K562 (cell line): ENCODE measurements around the gene POLD2. TPM values are rescaled to one million over a fixed set of nuclear protein-coding genes. Genes with fewer than 3 reads are reported as not detected.

Source experiments
- EHMT2 ChIP-seq: fragments of 450-650 bp; IDR thresholded peaks from 2 replicates; pipeline ENCODE4 v1.6.1; 2018; ENCODE audit warnings: antibody characterized with exemption
- ETV1 ChIP-seq: fragments of 450-650 bp; conservative IDR thresholded peaks from 2 replicates; pipeline ENCODE4 v1.6.1; 2016; ENCODE audit warnings: missing genetic modification characterization, control low read depth, low read depth, missing compliant biosample characterization
- HLTF ChIP-seq: fragments of 450-650 bp; IDR thresholded peaks from 2 replicates; pipeline ENCODE4 v1.6.1; 2016
- MCM7 ChIP-seq, 2 experiments: fragments of 450-650 bp; IDR thresholded peaks; 2 replicates each; pipeline ENCODE4 v1.6.1; 2016 to 2018
- MTA3 ChIP-seq: fragments of 450-650 bp; formaldehyde crosslinking; IDR thresholded peaks from 2 replicates; pipeline ENCODE4 v1.6.1; 2017; ENCODE audit warnings: mild to moderate bottlenecking, borderline replicate concordance
- NFXL1 ChIP-seq: fragments of 450-650 bp; formaldehyde crosslinking; IDR thresholded peaks from 2 replicates; pipeline ENCODE4 v1.4.0; 2021; ENCODE audit warnings: mild to moderate bottlenecking
- NONO ChIP-seq, 2 experiments: fragments of 200-400 bp in 1 of 2; fragments of 450-650 bp in 1 of 2; formaldehyde crosslinking in 1 of 2; IDR thresholded peaks; 2 replicates each; pipeline ENCODE4 v1.6.1; 2017; ENCODE audit warnings: low read depth in 2 of 2, mild to moderate bottlenecking in 2 of 2, moderate library complexity in 2 of 2, low read length in 1 of 2
- RBM14 ChIP-seq: fragments of 200-400 bp; formaldehyde crosslinking; IDR thresholded peaks from 2 replicates; pipeline ENCODE4 v1.6.1; 2018; ENCODE audit warnings: low read depth, mild to moderate bottlenecking, low read length, moderate library complexity, borderline replicate concordance; ENCODE audit not compliant: insufficient read depth
- RBM15 ChIP-seq: fragments of 200-400 bp; formaldehyde crosslinking; IDR thresholded peaks from 2 replicates; pipeline ENCODE4 v1.6.1; 2018; ENCODE audit warnings: mild to moderate bottlenecking, low read length, moderate library complexity; ENCODE audit not compliant: insufficient read depth
- SMAD3 ChIP-seq: fragments of 450-650 bp; formaldehyde crosslinking; conservative IDR thresholded peaks from 2 replicates; pipeline ENCODE4 v1.4.0; 2020; ENCODE audit warnings: mild to moderate bottlenecking
- SMAD4 ChIP-seq: fragments of 250-450 bp; sonication (Bioruptor Pico); conservative IDR thresholded peaks from 2 replicates; pipeline ENCODE4 v1.8.0; 2021; ENCODE audit warnings: inconsistent platforms, mild to moderate bottlenecking, moderate library complexity
- SRSF3 ChIP-seq: fragments of 200-400 bp; formaldehyde crosslinking; IDR thresholded peaks from 2 replicates; pipeline ENCODE4 v1.6.1; 2016; ENCODE audit warnings: mild to moderate bottlenecking, low read length, moderate library complexity; ENCODE audit not compliant: insufficient read depth
- THRA ChIP-seq: fragments of 450-650 bp; IDR thresholded peaks from 2 replicates; pipeline ENCODE4 v1.6.1; 2017; ENCODE audit warnings: mild to moderate bottlenecking, moderate library complexity
- TRIM28 ChIP-seq: fragments of 450-650 bp; IDR thresholded peaks from 2 replicates; pipeline ENCODE4 v1.6.1; 2017
- XRCC5 ChIP-seq: fragments of 200-400 bp; formaldehyde crosslinking; IDR thresholded peaks from 2 replicates; pipeline ENCODE4 v1.6.1; 2017; ENCODE audit warnings: low read depth, mild to moderate bottlenecking, low read length
- ZNF121 ChIP-seq: sonication (generic); formaldehyde crosslinking; conservative IDR thresholded peaks from 2 replicates; pipeline ENCODE4 v1.8.0; 2022; ENCODE audit warnings: missing genetic modification reagents
- ZNF197 ChIP-seq: fragments of 200-800 bp; sonication (Bioruptor generic); IDR thresholded peaks from 2 replicates; pipeline ENCODE4 v1.6.1; 2016; ENCODE audit warnings: low read depth, missing genetic modification characterization, missing compliant biosample characterization
- ZNF280B ChIP-seq: fragments of 250-450 bp; sonication (Bioruptor Pico); IDR thresholded peaks from 2 replicates; pipeline ENCODE4 v1.5.1; 2021; ENCODE audit warnings: mild to moderate bottlenecking
- polyA plus RNA-seq, 8 experiments: library from polyadenylated mRNA; depleted of rRNA in 4 of 8; stranded (reverse) in 5 of 8; unstranded in 3 of 8; fragments of >200 nt; fragmentation: Nextera tagmentation in 2 of 8; fragmentation: Illumina TruSeq in 1 of 8; extraction: Ambion mirVana in 2 of 8; extraction: Trizol in 1 of 8; gene quantifications; 2 replicates each; pipeline versions ENCODE4 v1.2.1 to v1.2.3, GENCODE V29; 2011 to 2014; ENCODE audit warnings: inconsistent platforms in 1 of 8, missing spikeins in 1 of 8
- total RNA-seq, 7 experiments: library from RNA; depleted of rRNA in 6 of 7; stranded (reverse); fragments of >200 nt in 6 of 7; fragmentation: Illumina TruSeq in 2 of 7; extraction: Trizol in 2 of 7; gene quantifications; 2 replicates each; pipeline versions ENCODE4 v1.2.1 to v1.2.3, GENCODE V29; 2011 to 2021; ENCODE audit warnings: low replicate concordance in 1 of 7
- TF ChIP-seq, protein P1 (sequence below): fragments of 150-350 bp; conservative IDR thresholded peaks from 2 replicates; pipeline ENCODE4 v1.6.1; 2014; ENCODE audit warnings: low read length
- TF ChIP-seq, protein P2 (sequence below): fragments of 250-450 bp; sonication (Bioruptor Pico); IDR thresholded peaks from 2 replicates; pipeline ENCODE4 v1.4.0; 2020; ENCODE audit warnings: borderline replicate concordance
- TF ChIP-seq, protein P3 (sequence below): fragments of 250-450 bp; sonication (Bioruptor Pico); IDR thresholded peaks from 2 replicates; pipeline ENCODE4 v1.8.0; 2022; ENCODE audit warnings: moderate library complexity, mild to moderate bottlenecking, inconsistent platforms

Gene POLD2
- total and polyA plus RNA-seq, 9 of the 15 experiments (the other 6 are each of a cell fraction or from before 2014, with no cell fraction given), result 29.7 to 259 (median 225) TPM

DNA sequence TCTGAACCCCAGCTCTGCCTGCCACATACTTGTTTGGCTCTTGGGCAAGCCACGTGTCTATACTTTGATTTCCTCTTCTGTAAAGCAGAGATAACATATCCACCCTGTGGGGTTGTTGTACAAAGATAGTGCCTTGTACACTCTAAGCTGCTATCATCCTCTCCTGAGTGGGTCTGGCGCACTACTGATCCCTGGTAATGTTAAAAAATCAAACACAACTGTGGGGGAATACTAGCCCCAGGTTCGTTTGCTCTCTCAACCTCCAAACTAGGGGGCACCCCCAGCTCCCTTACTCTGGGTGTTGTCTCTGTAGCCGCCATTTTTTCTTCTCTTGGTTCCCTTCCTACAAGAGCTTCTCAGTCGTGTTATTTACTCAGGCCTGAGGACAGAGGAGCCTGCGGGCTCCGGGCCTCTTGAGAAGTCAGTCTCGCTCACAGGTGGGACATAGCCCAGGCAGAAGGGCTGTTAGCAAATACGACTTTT, 42.0 kb downstream of the POLD2 start (continued):
- TF ChIP-seq ZNF280B (CRISPR knock-in tag), result no peak
- TF ChIP-seq ZNF197 (CRISPR knock-in tag), result peak; percentile 77; the same call in 1 of the 2 replicates
- no peak; the same call in 1 of the 2 replicates for TF ChIP-seq MTA3
- TF ChIP-seq, protein P1, sequence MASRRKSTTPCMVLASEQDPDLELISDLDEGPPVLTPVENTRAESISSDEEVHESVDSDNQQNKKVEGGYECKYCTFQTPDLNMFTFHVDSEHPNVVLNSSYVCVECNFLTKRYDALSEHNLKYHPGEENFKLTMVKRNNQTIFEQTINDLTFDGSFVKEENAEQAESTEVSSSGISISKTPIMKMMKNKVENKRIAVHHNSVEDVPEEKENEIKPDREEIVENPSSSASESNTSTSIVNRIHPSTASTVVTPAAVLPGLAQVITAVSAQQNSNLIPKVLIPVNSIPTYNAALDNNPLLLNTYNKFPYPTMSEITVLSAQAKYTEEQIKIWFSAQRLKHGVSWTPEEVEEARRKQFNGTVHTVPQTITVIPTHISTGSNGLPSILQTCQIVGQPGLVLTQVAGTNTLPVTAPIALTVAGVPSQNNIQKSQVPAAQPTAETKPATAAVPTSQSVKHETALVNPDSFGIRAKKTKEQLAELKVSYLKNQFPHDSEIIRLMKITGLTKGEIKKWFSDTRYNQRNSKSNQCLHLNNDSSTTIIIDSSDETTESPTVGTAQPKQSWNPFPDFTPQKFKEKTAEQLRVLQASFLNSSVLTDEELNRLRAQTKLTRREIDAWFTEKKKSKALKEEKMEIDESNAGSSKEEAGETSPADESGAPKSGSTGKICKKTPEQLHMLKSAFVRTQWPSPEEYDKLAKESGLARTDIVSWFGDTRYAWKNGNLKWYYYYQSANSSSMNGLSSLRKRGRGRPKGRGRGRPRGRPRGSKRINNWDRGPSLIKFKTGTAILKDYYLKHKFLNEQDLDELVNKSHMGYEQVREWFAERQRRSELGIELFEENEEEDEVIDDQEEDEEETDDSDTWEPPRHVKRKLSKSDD, result no peak
- TF ChIP-seq MCM7 (IDR thresholded peaks at IDR 0.05), result no peak
- TF ChIP-seq SRSF3, result no peak
- TF ChIP-seq, protein P2, sequence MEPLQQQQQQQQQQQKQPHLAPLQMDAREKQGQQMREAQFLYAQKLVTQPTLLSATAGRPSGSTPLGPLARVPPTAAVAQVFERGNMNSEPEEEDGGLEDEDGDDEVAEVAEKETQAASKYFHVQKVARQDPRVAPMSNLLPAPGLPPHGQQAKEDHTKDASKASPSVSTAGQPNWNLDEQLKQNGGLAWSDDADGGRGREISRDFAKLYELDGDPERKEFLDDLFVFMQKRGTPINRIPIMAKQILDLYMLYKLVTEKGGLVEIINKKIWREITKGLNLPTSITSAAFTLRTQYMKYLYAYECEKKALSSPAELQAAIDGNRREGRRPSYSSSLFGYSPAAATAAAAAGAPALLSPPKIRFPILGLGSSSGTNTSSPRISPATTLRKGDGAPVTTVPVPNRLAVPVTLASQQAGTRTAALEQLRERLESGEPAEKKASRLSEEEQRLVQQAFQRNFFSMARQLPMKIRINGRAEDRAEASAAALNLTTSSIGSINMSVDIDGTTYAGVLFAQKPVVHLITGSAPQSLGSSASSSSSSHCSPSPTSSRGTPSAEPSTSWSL (CRISPR knock-in tag), result no peak
- no peak for TF ChIP-seq NFXL1 (CRISPR knock-in tag)
- TF ChIP-seq THRA, result no peak
- 0 out of 2 replicates have a peak, but pooled peaks have one; percentile 42 for TF ChIP-seq SMAD3 (CRISPR knock-in tag)
- TF ChIP-seq, protein P3, sequence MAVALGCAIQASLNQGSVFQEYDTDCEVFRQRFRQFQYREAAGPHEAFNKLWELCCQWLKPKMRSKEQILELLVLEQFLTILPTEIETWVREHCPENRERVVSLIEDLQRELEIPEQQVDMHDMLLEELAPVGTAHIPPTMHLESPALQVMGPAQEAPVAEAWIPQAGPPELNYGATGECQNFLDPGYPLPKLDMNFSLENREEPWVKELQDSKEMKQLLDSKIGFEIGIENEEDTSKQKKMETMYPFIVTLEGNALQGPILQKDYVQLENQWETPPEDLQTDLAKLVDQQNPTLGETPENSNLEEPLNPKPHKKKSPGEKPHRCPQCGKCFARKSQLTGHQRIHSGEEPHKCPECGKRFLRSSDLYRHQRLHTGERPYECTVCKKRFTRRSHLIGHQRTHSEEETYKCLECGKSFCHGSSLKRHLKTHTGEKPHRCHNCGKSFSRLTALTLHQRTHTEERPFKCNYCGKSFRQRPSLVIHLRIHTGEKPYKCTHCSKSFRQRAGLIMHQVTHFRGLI (CRISPR knock-in tag), result peak; percentile 71; the same call in 1 of the 2 replicates
- TF ChIP-seq RBM14, result no peak
- TF ChIP-seq EHMT2, result no peak
- TF ChIP-seq ZNF121 (CRISPR knock-in tag), result no peak
- peak; percentile 45; the same call in 1 of the 2 replicates for TF ChIP-seq ETV1
- TF ChIP-seq TRIM28, result peak; percentile 23; the same call in 1 of the 2 replicates
- no peak for TF ChIP-seq HLTF
- TF ChIP-seq SMAD4 (CRISPR knock-in tag), result peak; percentile 89
- TF ChIP-seq NONO (IDR thresholded peaks at IDR 0.05; ENCODE audit: low read depth in 2 of 2, low read length in 1 of 2), result 0 out of 4 replicates have a peak, but pooled peaks of 1 of the 2 experiments have one; percentile 72
- TF ChIP-seq RBM15, result no peak
- TF ChIP-seq XRCC5, result no peak
